DMS114 treated with DMSO at 0.1 percent for 48 hours (cell line): Measurements from ENCODE around the gene SYT15.
"Not testable (repeated sequence)": the region's sequence is repeated elsewhere in the genome, so short reads cannot be mapped to it uniquely, and the experiment has no call there.

Experiments used
- DNase-seq: peaks from one replicate; lab custom pipeline; 2025; ENCODE audit not compliant: unreplicated experiment; lab: John Stamatoyannopoulos, UW

The SYT15 gene

DNA sequence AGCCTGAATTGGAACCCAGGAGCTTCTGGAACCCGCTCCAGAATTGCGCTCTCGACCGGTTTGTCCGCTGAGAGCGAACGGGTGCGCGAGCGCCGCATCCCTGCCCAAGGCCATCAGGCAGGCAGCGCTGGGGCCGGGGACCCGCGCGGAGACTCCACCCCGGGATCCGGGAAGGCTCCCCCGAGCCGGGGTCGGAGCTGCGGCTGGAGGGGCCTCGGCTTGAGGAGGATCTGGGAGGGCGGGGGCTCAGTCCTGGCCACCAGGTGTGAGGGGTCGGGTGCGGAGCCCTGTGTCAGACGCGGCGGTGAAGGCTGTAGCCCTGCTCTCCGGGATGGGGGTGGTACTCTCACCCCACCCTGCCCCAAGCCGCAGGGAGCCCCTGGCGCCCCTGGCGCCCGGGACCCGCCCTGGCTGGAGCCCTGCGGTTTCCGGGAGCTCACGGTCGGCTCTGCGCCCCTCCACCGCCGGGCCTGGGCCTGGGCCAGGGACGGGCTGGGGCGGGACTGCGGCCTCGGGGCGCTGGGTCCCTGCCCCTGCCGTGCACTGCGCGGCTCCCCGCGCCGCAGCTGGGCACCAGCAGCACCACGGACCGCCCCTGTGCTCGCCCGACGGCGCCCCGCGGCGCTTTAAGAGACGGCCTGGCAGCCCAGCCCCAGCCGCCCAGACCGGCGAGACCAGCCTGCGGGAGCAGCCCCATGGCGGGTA lies at the start of gene SYT15:
SYT15 (plus strand) TSS at position 655 of the 705 bp plus-strand sequence; CDS start at position 696, 41 bp downstream.
- DNase-seq: not testable (repeated sequence)

DNA sequence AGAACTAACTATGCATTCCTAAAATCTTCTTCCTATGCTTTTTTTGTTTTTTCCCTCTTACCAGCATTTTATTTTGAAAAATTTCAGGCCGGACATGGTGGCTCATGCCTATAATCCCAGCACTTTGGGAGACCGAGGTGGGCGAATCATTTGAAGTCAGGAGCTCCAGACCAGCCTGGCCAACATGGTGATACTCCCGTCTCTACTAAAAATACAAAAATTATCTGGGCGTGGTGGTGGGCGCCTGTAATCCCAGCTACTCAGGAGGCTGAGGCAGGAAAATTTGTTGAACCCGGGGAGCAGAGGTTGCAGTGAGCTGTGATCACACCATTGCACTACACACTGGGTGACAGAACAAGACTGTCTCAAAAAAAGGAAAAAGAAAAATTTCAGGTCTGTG lies 49.2 kb upstream of the SYT15 start:
- not testable (repeated sequence) for DNase-seq

DNA sequence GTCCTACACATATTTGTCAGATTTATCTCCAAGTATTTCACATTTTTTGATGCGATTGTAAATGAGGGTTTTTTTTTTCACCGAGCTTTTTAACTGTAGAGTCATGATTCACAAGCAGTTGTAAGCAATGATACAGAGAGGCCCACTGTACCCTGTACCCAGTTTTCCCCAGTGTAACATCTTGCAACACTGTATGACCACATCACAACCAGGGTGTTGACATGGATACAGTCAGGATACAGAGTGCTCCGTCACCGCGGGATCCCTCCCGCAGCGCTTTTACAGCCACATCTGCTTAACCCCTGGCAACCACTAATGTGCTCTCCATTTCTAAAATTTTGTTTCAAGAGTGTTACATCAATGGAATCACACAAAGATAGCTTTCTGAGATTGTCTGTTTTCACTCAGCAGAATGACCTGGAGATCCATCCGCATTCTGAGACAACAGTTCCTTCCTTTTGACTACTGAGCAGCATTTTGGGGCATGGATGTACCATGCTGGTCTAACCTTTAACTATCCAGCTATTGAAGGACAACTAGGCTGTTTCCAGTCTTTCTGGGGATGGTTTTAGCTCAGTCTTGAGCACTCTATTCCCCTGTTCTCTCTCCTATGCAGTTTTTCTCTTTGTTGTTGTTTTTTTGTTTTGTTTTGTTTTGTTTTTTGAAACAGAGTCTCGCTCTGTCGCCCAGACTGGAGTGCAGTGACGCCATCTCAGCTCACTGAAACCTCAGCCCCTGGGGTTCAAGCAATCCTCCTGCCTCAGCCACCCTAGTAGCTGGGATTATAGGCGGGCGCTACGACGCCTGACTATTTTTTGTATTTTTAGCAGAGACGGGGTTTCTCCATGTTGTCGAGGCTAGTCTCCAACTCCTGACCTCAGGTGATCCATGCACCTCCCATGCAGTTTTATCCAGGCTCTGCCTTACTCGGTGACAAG lies 48.4 kb upstream of the SYT15 start:
- no peak for DNase-seq

DNA sequence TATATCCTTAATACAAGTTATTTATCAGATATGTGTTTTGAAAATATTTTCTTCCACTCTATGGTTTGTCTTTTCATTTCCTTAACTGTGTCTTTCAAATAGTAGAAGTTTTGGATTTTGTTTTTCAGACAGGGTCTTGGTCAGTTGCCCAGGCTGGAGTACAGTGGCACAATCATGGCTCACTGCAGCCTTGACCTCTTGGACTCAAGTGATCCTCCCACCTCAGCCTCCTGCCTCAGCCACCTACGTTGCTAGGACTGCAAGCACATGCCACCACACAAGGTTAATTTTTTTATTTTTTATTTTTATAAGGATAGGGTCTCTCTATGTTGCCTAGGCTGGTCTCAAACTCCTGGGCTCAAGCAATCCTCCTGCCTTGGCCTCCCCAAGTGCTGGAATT lies 46.7 kb upstream of the SYT15 start:
- not testable (repeated sequence) for DNase-seq

DNA sequence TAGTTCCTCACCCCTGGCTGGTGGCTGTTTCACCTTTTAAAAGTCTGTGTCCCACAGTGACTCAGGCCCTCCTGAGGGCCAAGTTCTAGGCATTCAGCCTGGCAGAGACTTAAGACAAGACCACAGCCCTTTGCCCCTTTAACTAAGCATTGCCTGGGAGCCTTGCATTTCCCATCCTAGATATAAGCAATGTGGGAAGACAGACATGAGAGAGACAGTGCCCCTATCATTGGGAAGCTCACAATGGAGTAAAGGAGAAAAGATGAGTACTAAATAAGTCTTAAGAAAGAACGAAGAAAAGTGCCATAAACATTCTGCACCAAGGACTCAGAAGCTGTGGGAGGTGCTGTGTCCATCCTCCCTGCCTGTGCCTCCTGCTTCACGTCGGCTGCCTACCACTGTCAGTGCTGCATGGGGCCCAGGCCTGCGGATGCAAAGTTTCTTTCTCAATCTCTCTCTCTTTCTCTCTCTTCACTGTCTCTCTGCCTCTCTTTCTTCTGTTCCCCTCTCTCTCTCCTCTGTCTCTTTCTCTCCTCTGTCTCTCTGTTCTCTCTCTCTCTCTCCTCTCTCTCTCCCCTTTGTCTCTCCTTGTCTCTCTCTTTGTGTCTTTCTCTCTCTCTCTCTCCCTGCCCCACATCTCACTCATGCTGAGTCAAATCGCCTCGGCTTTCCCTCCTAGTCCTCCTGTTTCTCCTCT lies 44.0 kb upstream of the SYT15 start:
- no peak for DNase-seq

DNA sequence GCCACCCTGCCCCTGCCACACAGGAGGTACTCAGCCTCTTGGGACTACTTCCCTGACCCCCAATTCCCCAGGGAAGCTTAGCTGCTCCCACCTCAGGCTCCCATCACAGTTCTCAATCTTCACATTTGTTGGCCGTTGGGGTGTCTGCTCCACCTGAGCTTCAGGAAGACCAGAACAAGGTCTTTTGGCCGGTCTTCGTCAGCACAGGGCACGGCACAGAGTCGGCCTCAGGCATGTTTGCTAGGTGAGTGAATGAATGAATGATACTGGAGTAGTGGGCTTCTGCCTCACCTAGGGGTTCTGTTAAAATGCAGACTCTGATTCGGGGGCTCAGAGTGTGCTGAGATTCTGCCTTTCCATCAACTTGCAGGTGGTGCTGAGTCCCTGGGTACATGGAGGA lies 42.8 kb upstream of the SYT15 start:
- no peak for DNase-seq

DNA sequence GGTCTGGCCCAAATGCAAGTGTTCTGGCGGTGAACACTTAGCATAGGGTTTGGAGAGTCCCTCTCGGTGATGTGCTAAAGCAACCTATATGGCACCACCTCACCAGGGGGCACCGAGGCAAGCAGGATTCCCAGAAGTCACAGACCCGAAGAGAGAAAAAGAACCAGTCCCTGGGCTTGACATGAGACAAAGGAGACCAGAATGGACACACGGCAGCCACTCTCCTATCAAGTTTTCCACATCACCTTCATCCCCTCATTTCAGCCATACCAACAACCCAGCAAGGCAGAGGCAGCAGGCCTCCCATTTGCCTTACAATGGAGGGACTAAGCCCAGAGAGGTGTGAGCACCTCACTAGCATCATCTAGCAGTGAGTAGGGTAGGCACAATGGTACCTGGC lies 42.1 kb upstream of the SYT15 start:
- no peak for DNase-seq

DNA sequence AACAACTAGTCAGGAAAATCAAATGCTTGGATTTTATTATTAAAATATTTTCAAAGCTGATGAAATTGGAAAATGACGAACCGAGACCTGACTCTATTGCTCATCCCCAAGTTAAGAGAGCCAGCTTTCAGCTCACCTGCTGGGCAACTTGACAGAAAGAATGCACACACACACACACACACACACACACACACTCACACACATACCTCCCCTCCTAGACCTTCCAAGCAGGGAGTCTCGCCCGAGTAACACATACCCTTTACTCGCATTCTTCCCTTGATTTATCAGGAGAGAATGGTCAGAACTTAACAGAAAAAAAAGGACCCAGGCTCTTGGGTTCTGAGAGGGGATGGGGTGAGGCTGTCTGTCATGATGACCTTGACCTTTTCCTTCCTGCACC lies 41.6 kb upstream of the SYT15 start:
- DNase-seq: no peak

DNA sequence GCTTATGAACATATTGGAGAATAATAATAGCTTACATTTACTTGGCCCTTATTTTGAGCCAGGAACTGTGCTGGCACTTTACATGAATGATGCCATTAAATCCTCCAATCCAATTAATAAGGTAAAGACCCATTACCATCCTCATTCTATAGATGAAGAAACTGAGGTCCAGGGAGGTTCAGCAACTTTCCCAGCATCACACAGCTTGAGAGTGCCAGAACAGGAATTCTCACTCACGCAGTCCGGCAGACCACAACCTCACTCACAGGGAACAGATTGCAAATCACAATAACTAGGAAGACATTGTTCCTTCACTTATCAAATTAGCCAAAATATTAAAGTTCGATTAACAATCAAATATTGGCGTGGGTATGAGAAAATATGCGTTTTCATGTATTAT lies 40.8 kb upstream of the SYT15 start:
- DNase-seq: no peak

DNA sequence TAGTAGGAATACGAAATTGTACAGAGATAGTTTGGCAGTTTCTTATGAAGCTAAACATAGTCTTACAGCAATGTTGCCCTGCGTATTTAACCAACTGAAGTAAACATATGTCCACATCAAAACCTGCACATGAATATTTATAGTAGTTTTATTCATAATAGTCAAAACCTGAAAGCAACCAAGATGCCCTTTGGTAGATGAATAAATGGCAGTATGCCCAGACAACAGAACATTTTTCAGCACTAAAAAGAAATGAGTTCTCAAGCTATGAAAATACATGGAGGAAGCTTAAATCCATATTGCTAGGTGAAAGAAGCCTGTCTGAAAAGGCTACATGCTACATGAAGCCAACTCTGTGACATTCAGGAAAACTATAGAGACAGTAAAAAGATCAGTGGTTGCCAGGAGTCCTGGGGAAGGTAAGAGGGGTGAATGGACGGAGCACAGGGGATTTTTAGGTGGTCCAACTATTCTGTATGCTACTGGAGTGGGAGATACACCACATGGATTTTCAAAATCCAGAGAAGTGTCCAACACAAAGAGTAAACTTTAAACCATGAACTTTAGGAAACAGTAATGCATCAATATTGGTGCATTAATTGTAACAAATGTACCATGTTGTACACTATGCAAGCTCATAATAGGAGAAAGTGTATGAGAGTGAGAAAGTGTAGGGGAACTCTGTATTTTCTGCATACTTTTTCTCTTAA lies 40.1 kb upstream of the SYT15 start:
- DNase-seq: no peak

DNA sequence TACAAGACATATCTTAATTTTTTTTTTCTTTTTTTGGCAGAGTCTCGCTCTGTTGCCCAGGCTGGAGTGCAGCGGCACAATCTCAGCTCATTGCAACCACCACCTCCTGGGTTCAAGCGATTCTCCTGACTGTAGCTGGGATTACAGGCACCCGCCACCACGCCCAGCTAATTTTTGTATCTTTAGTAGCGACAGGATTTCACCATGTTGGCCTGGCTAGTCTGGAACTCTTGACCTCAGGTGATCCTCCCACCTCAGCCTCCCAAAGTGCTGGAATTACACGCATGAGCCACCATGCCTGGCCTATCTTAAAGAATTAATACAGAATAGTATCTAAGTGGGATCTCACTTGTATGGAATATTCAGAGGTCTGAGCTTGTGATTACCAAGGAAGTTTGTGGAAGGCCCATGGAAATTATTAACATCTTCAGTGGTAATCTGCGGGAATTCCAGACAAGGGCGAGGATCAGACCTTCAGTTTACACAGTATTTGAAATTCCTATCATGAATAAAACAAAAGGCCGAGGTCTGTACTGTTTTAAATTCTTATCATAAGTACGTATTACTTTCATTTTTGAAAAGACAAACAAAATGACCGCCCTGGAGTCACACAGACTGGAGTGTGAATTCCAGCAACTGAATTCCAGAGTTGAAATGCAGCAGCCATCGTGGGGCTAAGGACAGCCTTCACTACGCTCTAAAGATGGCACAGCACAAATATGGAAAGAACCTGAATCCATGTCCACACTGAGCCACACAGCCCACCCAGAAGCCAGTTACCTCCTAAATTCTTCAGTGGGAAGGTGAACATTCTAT lies 39.1 kb upstream of the SYT15 start:
- no peak for DNase-seq

DNA sequence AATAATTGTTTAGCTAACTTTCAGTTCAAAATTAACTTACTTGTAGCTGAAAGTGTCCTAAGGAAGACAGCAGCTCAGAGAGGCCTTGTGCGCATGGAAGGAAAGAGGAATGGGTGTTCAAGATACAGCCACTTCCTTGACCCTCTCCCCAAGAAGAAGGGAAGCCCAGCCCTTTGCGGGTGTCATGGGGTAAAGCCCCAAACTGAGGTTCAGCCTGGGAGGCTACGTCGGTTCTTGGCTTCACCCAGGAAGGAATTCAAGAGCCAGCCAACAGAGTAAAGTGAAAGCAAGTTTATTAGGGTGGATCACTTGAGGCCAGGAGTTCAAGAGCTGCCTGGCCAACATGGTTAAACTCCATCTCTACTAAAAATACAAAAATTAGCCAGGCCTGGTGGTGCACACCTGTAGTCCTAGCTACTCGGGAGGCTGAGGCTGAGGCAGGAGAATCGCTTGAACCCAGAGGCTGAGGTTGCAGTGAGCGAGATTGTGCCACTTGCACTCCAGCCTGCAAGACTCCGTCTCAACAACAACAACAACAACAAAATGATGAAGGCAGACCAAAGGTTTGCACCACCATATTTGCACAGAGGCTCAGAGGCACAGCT lies 38.4 kb upstream of the SYT15 start:
- DNase-seq: no peak

DNA sequence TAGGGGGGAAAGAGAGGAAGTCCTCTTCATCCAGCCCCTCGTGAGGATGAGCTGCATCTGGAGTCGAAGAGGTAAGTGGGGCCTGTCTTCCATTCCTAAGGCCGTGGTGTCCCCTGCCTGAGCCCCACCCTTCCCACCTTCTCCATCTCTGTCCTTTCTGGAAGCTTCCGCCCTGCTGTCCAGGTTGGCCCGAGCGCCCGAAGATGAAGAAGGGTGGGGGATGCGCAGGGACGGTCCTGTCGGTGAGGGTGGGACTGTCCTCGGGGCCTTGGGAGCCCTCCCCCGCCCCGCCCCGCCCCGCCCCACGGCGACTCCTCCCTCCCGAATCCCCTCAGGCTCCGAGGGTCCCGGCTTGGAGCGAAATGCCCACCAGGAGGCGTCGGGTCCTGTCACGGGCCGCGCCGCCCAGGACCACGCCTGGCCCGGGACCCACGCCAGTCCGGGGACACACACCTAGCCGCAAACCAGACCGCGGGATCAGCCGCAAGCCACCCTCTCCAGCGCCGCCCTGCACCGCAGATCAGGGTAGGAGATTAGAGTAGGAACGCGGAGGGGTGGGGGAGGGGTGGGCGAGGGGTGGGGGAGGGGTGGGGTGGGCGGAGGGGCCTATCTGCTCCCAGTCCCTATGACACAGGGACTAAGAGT lies 37.8 kb upstream of the SYT15 start:
- peak; percentile 35 for DNase-seq

DNA sequence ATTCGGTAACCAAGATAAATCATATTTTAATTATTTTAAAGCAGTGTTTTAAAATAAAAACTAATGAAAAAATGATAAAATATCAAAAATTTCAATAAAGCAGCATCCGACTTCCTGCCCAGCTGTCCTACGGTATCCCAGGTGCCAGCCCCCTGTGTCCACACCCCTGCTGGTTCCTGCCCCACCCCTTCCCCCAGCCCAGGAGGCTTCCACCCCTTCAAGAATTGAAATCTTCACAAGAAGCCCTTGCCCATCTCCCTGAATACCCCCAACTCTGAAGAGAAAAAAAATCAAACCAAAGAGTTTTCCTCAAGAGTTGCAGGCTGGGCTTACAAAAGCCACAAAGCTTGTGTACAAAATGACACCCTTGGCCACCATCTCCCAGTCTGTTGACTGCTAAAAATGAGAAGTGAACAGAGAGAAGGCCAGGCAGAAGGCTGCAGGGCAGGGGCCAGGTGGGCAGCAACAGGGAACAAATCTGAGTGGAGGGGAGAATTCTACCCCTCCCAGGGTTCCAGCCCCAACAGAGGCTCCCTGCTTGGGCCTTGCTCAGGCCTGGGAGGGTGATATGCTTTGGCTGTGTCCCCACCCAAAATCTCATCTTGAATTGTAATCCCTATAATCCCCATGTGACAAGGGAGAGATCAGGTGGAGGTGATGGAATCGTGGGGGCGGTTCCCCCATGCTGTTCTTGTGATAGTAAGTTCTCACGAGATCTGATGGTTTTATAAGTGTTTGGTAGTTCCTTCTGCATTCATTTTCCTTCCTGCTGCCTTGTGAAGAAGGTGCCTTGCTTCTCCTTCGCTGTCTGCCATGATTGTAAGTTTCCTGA lies 37.0 kb upstream of the SYT15 start:
- no peak for DNase-seq

DNA sequence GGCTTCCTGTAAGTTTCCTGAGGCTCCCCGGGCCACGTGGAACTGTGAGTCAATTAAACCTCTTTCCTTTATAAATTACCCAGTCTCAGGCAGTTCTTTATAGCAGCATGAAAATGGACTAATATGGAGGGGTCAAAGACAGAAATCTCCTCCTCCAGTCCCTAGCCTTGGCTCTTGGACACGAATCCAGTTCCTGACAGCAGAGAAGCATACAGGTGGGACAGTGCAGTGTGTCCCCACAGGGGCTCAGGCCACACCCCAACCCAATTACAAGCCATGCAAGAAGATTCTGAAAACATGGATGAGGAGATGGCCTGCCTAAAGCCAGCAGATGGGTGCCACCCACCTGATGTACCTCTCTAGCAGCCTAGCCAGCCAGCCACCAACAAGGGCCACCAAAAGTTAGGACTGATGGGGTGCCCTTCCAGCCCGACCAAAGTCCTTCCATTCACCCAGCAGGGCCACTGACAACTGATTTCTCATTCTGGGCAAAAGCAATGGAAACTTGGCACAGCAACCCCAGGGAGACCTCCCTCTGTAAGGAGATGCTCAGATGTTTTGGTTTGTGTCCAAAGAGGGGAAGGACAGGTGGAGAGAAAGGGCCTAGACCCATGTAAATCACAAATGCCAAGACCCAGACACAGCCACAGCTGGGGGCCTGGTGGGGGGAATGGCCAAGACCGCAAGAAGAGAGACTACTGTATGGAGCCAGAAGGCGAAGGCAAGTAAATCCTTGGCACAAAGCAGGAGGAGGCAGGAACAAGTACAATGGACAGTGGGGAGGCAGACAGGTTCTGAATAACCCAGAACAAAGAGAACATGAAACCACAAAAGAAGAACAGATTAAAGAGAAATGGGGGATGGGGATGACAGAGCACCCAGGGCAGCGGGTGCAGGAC lies 36.1 kb upstream of the SYT15 start:
- no peak for DNase-seq

DNA sequence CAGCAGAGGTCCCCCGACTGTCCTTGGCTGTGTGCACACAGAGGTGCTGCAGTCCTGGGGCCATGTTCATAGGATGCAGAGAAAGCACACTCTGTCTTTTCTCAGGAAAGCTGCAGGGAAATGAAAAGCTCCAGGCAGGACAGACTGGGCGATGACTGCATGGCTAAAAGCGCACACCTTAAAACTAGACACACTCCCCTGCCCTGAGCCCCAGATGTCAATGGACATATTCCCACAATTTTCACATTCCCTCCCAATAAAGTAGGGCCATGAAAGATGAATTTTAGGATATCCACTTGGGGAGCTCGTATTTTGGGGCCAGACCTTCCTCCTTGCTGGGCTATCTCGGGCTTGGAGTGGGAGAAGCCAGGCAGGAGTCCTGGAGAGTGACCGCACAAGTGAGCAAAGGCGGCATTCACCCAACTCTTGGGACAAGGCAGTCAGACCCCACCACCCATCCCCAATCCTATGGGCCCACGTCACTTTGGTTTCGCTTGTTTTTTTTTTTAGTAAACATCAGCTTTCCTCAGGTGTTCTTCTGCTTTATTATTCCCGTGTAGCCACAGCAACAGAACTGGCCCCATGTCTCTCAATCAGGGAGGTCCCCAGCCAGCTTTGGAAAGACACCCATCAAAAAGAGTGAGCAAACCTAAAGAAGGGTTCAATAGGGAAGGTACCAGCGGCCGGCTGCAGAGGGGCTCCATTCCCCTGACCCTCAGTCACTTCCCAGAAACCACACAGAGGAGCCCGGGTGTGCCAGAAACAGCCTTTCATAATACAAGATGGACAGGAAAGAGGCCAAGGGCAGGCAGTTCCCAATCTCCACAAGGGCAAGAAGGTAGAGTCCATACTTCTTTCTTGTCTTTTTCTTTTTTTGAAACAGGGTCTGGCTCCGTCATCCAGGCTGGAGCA lies 35.2 kb upstream of the SYT15 start:
- DNase-seq: no peak
